Measurements from ENCODE around the gene FGF11. TPM values are rescaled to one million over a fixed set of nuclear protein-coding genes. Genes with fewer than 3 reads are reported as not detected.

The FGF11 gene
- total and polyA plus RNA-seq, 2 donors from 2014 or later, result 1.4 to 7.7 TPM

DNA sequence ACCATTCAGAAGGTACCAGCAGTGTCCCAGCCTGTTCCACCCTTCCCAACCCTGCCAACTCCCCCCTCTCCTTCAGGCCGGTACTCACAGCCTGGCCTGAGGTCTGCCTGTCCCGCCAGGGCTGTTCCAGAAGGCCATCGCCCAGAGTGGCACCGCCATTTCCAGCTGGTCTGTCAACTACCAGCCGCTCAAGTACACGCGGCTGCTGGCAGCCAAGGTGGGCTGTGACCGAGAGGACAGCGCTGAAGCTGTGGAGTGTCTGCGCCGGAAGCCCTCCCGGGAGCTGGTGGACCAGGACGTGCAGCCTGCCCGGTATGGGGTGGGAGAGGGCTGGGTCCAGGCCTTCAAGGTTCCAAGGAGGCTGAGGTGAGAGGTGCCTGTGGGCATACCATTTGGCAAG, 24.5 kb upstream of the FGF11 start:
- intact Hi-C loops (cut with DNase I), result no loop called here
- no peak overlapping the region for H3K27ac ChIP-seq (ENCODE audit: low read depth in 2 of 2, low read length in 2 of 2)
- TF ChIP-seq, protein P1, sequence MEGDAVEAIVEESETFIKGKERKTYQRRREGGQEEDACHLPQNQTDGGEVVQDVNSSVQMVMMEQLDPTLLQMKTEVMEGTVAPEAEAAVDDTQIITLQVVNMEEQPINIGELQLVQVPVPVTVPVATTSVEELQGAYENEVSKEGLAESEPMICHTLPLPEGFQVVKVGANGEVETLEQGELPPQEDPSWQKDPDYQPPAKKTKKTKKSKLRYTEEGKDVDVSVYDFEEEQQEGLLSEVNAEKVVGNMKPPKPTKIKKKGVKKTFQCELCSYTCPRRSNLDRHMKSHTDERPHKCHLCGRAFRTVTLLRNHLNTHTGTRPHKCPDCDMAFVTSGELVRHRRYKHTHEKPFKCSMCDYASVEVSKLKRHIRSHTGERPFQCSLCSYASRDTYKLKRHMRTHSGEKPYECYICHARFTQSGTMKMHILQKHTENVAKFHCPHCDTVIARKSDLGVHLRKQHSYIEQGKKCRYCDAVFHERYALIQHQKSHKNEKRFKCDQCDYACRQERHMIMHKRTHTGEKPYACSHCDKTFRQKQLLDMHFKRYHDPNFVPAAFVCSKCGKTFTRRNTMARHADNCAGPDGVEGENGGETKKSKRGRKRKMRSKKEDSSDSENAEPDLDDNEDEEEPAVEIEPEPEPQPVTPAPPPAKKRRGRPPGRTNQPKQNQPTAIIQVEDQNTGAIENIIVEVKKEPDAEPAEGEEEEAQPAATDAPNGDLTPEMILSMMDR (IDR thresholded peaks at IDR 0.05; ENCODE audit: borderline replicate concordance, extremely low read depth, insufficient read depth), result no peak
- no peaks in the 10 kb centered on the region for H3K4me1 ChIP-seq (ENCODE audit: control insufficient read depth in 2 of 3, insufficient read depth in 2 of 3, low read depth in 1 of 3, low read length in 3 of 3)
- no peak for FAIRE-seq
- no peaks in the 10 kb centered on the region for H3K9me3 ChIP-seq (ENCODE audit: control insufficient read depth in 2 of 3, insufficient read depth in 1 of 3, low read length in 3 of 3)
- no peak overlapping the region for H3K9ac ChIP-seq (ENCODE audit: low read length in 3 of 3)
- no peaks in the 10 kb centered on the region for H3K27me3 ChIP-seq (ENCODE audit: control insufficient read depth, insufficient read depth, low read length)
- no peak overlapping the region for H3K4me3 ChIP-seq (ENCODE audit: low read length in 3 of 3)
- no peak for DNase-seq
- H3K36me3 ChIP-seq (ENCODE audit: control insufficient read depth in 2 of 3, insufficient read depth in 3 of 3, low read length in 3 of 3), result no peaks in the 10 kb centered on the region

DNA sequence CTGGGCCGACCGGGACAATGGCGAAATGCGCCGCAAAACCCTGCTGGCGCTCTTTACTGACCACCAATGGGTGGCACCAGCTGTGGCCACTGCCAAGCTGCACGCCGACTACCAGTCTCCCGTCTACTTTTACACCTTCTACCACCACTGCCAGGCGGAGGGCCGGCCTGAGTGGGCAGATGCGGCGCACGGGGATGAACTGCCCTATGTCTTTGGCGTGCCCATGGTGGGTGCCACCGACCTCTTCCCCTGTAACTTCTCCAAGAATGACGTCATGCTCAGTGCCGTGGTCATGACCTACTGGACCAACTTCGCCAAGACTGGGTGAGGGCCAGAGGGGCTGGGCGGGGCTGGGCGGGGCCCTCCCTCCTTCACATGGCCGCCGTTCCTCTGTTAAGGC, 23.5 kb upstream of the FGF11 start:
- Histone ChIP-seq H3K27ac (ENCODE audit: low read depth in 2 of 2, low read length in 2 of 2) (no peak overlapping the region), H3K4me1 (ENCODE audit: control insufficient read depth in 2 of 3, insufficient read depth in 2 of 3, low read depth in 1 of 3, low read length in 3 of 3) (no peaks in the 10 kb centered on the region), H3K4me3 (ENCODE audit: low read length in 3 of 3) (no peak overlapping the region), H3K9ac (ENCODE audit: low read length in 3 of 3) (no peak overlapping the region), H3K27me3 (ENCODE audit: control insufficient read depth, insufficient read depth, low read length) (no peaks in the 10 kb centered on the region), H3K9me3 (ENCODE audit: control insufficient read depth in 2 of 3, insufficient read depth in 1 of 3, low read length in 3 of 3) (no peaks in the 10 kb centered on the region), H3K36me3 (ENCODE audit: control insufficient read depth in 2 of 3, insufficient read depth in 3 of 3, low read length in 3 of 3) (no peaks in the 10 kb centered on the region)
- FAIRE-seq (no peak), DNase-seq (no peak)
- TF ChIP-seq, protein P1 (IDR thresholded peaks at IDR 0.05; ENCODE audit: borderline replicate concordance, extremely low read depth, insufficient read depth), result no peak
- intact Hi-C loops (cut with DNase I), result no loop called here

DNA sequence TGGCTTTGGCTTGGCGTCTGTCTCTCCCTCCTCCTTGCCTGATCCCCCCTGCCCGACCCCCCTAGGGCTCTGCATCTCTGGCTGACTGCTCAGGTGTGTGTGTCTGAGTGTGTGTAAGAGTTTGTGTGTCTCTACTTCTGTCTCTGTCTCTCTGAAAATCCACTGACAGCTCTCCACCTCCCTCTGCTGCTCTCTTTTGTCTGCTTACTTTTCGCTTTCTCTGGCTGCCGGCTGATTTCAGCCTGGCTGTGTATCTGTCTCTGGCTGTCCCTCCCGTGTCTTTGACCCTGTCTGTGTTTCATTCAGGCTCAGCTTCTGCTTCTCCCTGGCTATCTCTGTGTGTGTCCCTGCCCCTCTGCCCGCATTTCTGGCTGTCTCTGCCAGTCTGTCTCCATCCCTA, 23.0 kb upstream of the FGF11 start:
- Histone ChIP-seq H3K9ac (ENCODE audit: low read length in 3 of 3) (no peak overlapping the region), H3K4me3 (ENCODE audit: low read length in 3 of 3) (no peak overlapping the region), H3K27ac (ENCODE audit: low read depth in 2 of 2, low read length in 2 of 2) (no peak overlapping the region), H3K9me3 (ENCODE audit: control insufficient read depth in 2 of 3, insufficient read depth in 1 of 3, low read length in 3 of 3) (no peaks in the 10 kb centered on the region), H3K27me3 (ENCODE audit: control insufficient read depth, insufficient read depth, low read length) (no peaks in the 10 kb centered on the region), H3K4me1 (ENCODE audit: control insufficient read depth in 2 of 3, insufficient read depth in 2 of 3, low read depth in 1 of 3, low read length in 3 of 3) (no peaks in the 10 kb centered on the region), H3K36me3 (ENCODE audit: control insufficient read depth in 2 of 3, insufficient read depth in 3 of 3, low read length in 3 of 3) (no peaks in the 10 kb centered on the region)
- intact Hi-C loops (cut with DNase I), result no loop called here
- DNase-seq, result no peak
- TF ChIP-seq, protein P1 (IDR thresholded peaks at IDR 0.05; ENCODE audit: borderline replicate concordance, extremely low read depth, insufficient read depth), result no peak
- FAIRE-seq, result no peak

DNA sequence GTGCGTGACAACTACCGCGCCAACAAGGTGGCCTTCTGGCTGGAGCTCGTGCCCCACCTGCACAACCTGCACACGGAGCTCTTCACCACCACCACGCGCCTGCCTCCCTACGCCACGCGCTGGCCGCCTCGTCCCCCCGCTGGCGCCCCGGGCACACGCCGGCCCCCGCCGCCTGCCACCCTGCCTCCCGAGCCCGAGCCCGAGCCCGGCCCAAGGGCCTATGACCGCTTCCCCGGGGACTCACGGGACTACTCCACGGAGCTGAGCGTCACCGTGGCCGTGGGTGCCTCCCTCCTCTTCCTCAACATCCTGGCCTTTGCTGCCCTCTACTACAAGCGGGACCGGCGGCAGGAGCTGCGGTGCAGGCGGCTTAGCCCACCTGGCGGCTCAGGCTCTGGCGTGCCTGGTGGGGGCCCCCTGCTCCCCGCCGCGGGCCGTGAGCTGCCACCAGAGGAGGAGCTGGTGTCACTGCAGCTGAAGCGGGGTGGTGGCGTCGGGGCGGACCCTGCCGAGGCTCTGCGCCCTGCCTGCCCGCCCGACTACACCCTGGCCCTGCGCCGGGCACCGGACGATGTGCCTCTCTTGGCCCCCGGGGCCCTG, 22.2 kb upstream of the FGF11 start:
- Histone ChIP-seq H3K9me3 (ENCODE audit: control insufficient read depth in 2 of 3, insufficient read depth in 1 of 3, low read length in 3 of 3) (no peaks in the 10 kb centered on the region), H3K27me3 (ENCODE audit: control insufficient read depth, insufficient read depth, low read length) (no peaks in the 10 kb centered on the region), H3K4me3 (ENCODE audit: low read length in 3 of 3) (no peak overlapping the region), H3K27ac (ENCODE audit: low read depth in 2 of 2, low read length in 2 of 2) (no peak overlapping the region), H3K9ac (ENCODE audit: low read length in 3 of 3) (no peak overlapping the region), H3K4me1 (ENCODE audit: control insufficient read depth in 2 of 3, insufficient read depth in 2 of 3, low read depth in 1 of 3, low read length in 3 of 3) (no peaks in the 10 kb centered on the region), H3K36me3 (ENCODE audit: control insufficient read depth in 2 of 3, insufficient read depth in 3 of 3, low read length in 3 of 3) (no peaks in the 10 kb centered on the region)
- TF ChIP-seq, protein P1 (IDR thresholded peaks at IDR 0.05; ENCODE audit: borderline replicate concordance, extremely low read depth, insufficient read depth), result no peak
- DNase-seq, result no peak
- FAIRE-seq, result no peak
- intact Hi-C loops (cut with DNase I), result no loop called here

All from kidney (tissue), 14 donors.